GM12801 (cell line): Measurements from ENCODE around the gene CD9.

ENCODE experiments used
- CTCF ChIP-seq: IDR thresholded peaks from one replicate; pipeline ENCODE4 v1.5.1; 2011; ENCODE audit warnings: control low read depth; ENCODE audit not compliant: insufficient read length; ENCODE audit errors: extremely low read depth

CD9 gene

GRCh38 chr12:6183689-6184428, 16.3 kb upstream of the CD9 start:
- TF ChIP-seq CTCF, result no peak

- TF ChIP-seq CTCF, result no peak
Observed at GRCh38 chr12:6185961-6186827, 14.0 kb upstream of the CD9 start.

GRCh38 chr12:6187948-6188793, 12.0 kb upstream of the CD9 start:
- TF ChIP-seq CTCF, result no peak

- TF ChIP-seq CTCF, result no peak
Observed at GRCh38 chr12:6189028-6189427, 11.2 kb upstream of the CD9 start.

GRCh38 chr12:6192604-6193380, 7.4 kb upstream of the CD9 start:
- TF ChIP-seq CTCF, result no peak

GRCh38 chr12:6193853-6194815, 6.1 kb upstream of the CD9 start:
- TF ChIP-seq CTCF, result no peak
